HEK293 (cell line): ENCODE measurements around the gene PAX2.

ENCODE experiments used
- GLI2 ChIP-seq: fragments of 450-650 bp; formaldehyde crosslinking; IDR thresholded peaks from 2 replicates; pipeline ENCODE4; 2017; ENCODE audit warnings: missing biosample characterization, missing genetic modification characterization, low read depth, borderline replicate concordance
- GLIS1 ChIP-seq: fragments of 450-650 bp; formaldehyde crosslinking; IDR thresholded peaks from 2 replicates; pipeline ENCODE4 v1.5.1; 2016; ENCODE audit warnings: missing biosample characterization, missing genetic modification characterization
- HOXD13 ChIP-seq: sonication (generic); formaldehyde crosslinking; IDR thresholded peaks from 2 replicates; pipeline ENCODE4 v1.8.0; 2022; ENCODE audit warnings: missing genetic modification reagents, borderline replicate concordance
- SETDB1 ChIP-seq: IDR thresholded peaks from one replicate; pipeline ENCODE4 v1.6.1; 2017; ENCODE audit warnings: mild to moderate bottlenecking, low read length, moderate library complexity, mixed read lengths; ENCODE audit not compliant: insufficient read length
- WT1 ChIP-seq: fragments of 450-650 bp; formaldehyde crosslinking; IDR thresholded peaks from 2 replicates; pipeline ENCODE4 v1.5.1; 2016; ENCODE audit warnings: missing biosample characterization, missing genetic modification characterization
- YY1 ChIP-seq: fragments of 450-650 bp; formaldehyde crosslinking; IDR thresholded peaks from 2 replicates; pipeline ENCODE4 v1.5.1; 2018; ENCODE audit warnings: missing biosample characterization, missing genetic modification characterization
- ZFP3 ChIP-seq: fragments of 450-650 bp; formaldehyde crosslinking; IDR thresholded peaks from 2 replicates; pipeline ENCODE4 v1.5.1; 2016; ENCODE audit warnings: low read depth, missing biosample characterization, missing genetic modification characterization
- ZNF140 ChIP-seq: fragments of 450-650 bp; formaldehyde crosslinking; IDR thresholded peaks from 2 replicates; pipeline ENCODE4 v1.5.1; 2016; ENCODE audit warnings: missing biosample characterization, missing genetic modification characterization
- ZNF16 ChIP-seq: fragments of 450-650 bp; formaldehyde crosslinking; IDR thresholded peaks from 2 replicates; pipeline ENCODE4 v1.5.1; 2016; ENCODE audit warnings: low read depth, missing biosample characterization, missing genetic modification characterization
- ZNF341 ChIP-seq: fragments of 450-650 bp; formaldehyde crosslinking; IDR thresholded peaks from 2 replicates; pipeline ENCODE4; 2016; ENCODE audit warnings: low read depth, missing biosample characterization, missing genetic modification characterization
- ZNF37A ChIP-seq: fragments of 450-650 bp; IDR thresholded peaks from 2 replicates; pipeline ENCODE4 v1.5.1; 2018; ENCODE audit warnings: missing biosample characterization, missing genetic modification characterization
- ZNF391 ChIP-seq: fragments of 450-650 bp; formaldehyde crosslinking; IDR thresholded peaks from 2 replicates; pipeline ENCODE4 v1.5.1; 2016; ENCODE audit warnings: low read depth, missing biosample characterization, missing genetic modification characterization, borderline replicate concordance
- ZNF501 ChIP-seq: fragments of 450-650 bp; formaldehyde crosslinking; IDR thresholded peaks from 2 replicates; pipeline ENCODE4 v1.5.1; 2016; ENCODE audit warnings: missing biosample characterization, missing genetic modification characterization
- ZNF521 ChIP-seq: fragments of 450-650 bp; formaldehyde crosslinking; IDR thresholded peaks from 2 replicates; pipeline ENCODE4 v1.5.1; 2017; ENCODE audit warnings: missing biosample characterization, mild to moderate bottlenecking, missing genetic modification characterization
- ZNF530 ChIP-seq: fragments of 450-650 bp; formaldehyde crosslinking; IDR thresholded peaks from 2 replicates; pipeline ENCODE4 v1.5.1; 2016; ENCODE audit warnings: low read depth, missing biosample characterization, missing genetic modification characterization
- ZNF654 ChIP-seq: fragments of 450-650 bp; formaldehyde crosslinking; IDR thresholded peaks from 2 replicates; pipeline ENCODE4 v1.5.1; 2016; ENCODE audit warnings: low read depth, missing biosample characterization, missing genetic modification characterization
- ZNF776 ChIP-seq: fragments of 450-650 bp; formaldehyde crosslinking; IDR thresholded peaks from 2 replicates; pipeline ENCODE4 v1.5.0; 2017; ENCODE audit warnings: missing biosample characterization, missing genetic modification characterization, borderline replicate concordance
- ZSCAN16 ChIP-seq: fragments of 450-650 bp; formaldehyde crosslinking; IDR thresholded peaks from 2 replicates; pipeline ENCODE4 v1.5.1; 2016; ENCODE audit warnings: missing biosample characterization, missing genetic modification characterization
- TF ChIP-seq, protein P1 (sequence below): fragments of 450-650 bp; formaldehyde crosslinking; IDR thresholded peaks from 2 replicates; pipeline ENCODE4 v1.5.1; 2016; ENCODE audit warnings: missing biosample characterization, missing genetic modification characterization
- TF ChIP-seq, protein P2 (sequence below): fragments of 450-650 bp; formaldehyde crosslinking; IDR thresholded peaks from 2 replicates; pipeline ENCODE4 v1.5.1; 2016; ENCODE audit warnings: missing biosample characterization, missing genetic modification characterization
- TF ChIP-seq, protein P3 (sequence below): fragments of 450-650 bp; formaldehyde crosslinking; conservative IDR thresholded peaks from 2 replicates; pipeline ENCODE4 v1.5.1; 2016; ENCODE audit warnings: low read depth, missing biosample characterization, missing genetic modification characterization
- TF ChIP-seq, protein P4 (sequence below): fragments of 450-650 bp; formaldehyde crosslinking; IDR thresholded peaks from 2 replicates; pipeline ENCODE4 v1.5.1; 2017; ENCODE audit warnings: missing biosample characterization, mild to moderate bottlenecking, missing genetic modification characterization, moderate library complexity
- TF ChIP-seq, protein P5 (sequence below): fragments of 450-650 bp; formaldehyde crosslinking; IDR thresholded peaks from 2 replicates; pipeline ENCODE4 v1.5.1; 2017; ENCODE audit warnings: missing biosample characterization, missing genetic modification characterization
- TF ChIP-seq, protein P6 (sequence below): fragments of 450-650 bp; formaldehyde crosslinking; IDR thresholded peaks from 2 replicates; pipeline ENCODE4 v1.5.1; 2016; ENCODE audit warnings: missing biosample characterization, missing genetic modification characterization

Gene PAX2

DNA sequence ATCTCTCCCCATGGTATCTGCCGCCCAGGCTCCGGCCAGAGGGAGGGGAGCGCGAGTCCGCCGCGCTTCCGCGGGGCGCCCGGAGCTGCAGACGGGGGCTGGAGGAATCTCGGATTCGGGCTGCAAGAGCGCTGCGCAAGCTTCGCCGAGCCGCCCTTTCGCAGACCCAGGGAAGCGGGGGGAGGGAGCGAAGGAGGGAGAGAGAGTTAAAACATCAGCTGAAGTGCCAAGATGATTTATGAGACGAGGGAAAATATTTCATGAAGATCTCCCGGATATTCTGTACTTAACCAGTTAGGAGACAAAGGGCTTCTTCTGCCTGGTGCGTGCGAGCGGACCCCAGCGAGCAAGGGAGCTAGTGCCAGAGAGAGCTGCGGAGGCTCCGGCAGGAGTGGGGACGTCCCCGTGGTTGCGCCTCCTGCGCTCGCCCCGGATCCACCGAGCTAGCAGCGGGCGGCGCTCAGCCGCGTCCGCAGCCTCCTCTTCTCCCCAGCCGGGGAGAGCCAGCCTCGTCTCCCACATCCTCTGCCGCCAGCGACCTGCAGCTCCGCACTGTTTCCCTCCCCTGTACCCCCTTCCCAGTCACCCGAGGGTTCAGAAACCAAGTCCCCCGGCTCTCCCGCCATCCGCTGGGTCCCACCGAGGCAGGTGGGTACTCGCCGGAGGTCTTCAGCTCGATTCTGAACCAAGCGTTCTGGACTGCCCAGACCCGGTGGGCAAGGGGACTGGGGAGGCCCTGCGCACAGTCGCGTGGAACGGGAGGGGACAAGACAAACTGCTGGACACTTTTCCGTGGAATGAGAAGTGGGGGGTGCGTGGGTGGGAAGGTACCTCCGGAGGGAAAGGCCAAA is 1.0 kb upstream of the PAX2 start (continued):
- no peak for TF ChIP-seq ZNF391
- TF ChIP-seq GLIS1 = no peak
- no peak for TF ChIP-seq SETDB1
- no peak for TF ChIP-seq ZSCAN16 (tag by site-specific recombination)
- TF ChIP-seq YY1 (tag by site-specific recombination) = no peak
- TF ChIP-seq, protein P1, sequence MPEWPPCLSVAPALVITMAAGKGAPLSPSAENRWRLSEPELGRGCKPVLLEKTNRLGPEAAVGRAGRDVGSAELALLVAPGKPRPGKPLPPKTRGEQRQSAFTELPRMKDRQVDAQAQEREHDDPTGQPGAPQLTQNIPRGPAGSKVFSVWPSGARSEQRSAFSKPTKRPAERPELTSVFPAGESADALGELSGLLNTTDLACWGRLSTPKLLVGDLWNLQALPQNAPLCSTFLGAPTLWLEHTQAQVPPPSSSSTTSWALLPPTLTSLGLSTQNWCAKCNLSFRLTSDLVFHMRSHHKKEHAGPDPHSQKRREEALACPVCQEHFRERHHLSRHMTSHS (tag by site-specific recombination) = no peak
- TF ChIP-seq ZNF501 (tag by site-specific recombination) = peak; percentile 54
- TF ChIP-seq HOXD13 (CRISPR knock-in tag) = no peak
- peak; percentile 45 for TF ChIP-seq WT1
- TF ChIP-seq ZNF776 (tag by site-specific recombination) = no peak
- peak; percentile 85 for TF ChIP-seq ZNF341 (tag by site-specific recombination)
- TF ChIP-seq, protein P2, sequence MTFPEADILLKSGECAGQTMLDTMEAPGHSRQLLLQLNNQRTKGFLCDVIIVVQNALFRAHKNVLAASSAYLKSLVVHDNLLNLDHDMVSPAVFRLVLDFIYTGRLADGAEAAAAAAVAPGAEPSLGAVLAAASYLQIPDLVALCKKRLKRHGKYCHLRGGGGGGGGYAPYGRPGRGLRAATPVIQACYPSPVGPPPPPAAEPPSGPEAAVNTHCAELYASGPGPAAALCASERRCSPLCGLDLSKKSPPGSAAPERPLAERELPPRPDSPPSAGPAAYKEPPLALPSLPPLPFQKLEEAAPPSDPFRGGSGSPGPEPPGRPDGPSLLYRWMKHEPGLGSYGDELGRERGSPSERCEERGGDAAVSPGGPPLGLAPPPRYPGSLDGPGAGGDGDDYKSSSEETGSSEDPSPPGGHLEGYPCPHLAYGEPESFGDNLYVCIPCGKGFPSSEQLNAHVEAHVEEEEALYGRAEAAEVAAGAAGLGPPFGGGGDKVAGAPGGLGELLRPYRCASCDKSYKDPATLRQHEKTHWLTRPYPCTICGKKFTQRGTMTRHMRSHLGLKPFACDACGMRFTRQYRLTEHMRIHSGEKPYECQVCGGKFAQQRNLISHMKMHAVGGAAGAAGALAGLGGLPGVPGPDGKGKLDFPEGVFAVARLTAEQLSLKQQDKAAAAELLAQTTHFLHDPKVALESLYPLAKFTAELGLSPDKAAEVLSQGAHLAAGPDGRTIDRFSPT = no peak
- TF ChIP-seq ZNF521 (tag by site-specific recombination) = no peak
- TF ChIP-seq, protein P3, sequence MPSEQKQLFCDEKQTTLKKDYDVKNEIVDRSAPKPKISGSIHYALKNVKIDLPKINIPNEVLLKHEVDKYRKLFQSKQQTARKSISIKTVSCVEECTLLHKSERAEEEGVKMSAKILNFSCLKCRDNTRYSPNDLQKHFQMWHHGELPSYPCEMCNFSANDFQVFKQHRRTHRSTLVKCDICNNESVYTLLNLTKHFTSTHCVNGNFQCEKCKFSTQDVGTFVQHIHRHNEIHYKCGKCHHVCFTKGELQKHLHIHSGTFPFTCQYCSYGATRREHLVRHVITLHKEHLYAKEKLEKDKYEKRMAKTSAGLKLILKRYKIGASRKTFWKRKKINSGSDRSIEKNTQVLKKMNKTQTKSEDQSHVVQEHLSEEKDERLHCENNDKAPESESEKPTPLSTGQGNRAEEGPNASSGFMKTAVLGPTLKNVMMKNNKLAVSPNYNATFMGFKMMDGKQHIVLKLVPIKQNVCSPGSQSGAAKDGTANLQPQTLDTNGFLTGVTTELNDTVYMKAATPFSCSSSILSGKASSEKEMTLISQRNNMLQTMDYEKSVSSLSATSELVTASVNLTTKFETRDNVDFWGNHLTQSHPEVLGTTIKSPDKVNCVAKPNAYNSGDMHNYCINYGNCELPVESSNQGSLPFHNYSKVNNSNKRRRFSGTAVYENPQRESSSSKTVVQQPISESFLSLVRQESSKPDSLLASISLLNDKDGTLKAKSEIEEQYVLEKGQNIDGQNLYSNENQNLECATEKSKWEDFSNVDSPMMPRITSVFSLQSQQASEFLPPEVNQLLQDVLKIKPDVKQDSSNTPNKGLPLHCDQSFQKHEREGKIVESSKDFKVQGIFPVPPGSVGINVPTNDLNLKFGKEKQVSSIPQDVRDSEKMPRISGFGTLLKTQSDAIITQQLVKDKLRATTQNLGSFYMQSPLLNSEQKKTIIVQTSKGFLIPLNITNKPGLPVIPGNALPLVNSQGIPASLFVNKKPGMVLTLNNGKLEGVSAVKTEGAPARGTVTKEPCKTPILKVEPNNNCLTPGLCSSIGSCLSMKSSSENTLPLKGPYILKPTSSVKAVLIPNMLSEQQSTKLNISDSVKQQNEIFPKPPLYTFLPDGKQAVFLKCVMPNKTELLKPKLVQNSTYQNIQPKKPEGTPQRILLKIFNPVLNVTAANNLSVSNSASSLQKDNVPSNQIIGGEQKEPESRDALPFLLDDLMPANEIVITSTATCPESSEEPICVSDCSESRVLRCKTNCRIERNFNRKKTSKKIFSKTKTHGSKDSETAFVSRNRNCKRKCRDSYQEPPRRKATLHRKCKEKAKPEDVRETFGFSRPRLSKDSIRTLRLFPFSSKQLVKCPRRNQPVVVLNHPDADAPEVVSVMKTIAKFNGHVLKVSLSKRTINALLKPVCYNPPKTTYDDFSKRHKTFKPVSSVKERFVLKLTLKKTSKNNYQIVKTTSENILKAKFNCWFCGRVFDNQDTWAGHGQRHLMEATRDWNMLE (tag by site-specific recombination) = no peak
- TF ChIP-seq, protein P4, sequence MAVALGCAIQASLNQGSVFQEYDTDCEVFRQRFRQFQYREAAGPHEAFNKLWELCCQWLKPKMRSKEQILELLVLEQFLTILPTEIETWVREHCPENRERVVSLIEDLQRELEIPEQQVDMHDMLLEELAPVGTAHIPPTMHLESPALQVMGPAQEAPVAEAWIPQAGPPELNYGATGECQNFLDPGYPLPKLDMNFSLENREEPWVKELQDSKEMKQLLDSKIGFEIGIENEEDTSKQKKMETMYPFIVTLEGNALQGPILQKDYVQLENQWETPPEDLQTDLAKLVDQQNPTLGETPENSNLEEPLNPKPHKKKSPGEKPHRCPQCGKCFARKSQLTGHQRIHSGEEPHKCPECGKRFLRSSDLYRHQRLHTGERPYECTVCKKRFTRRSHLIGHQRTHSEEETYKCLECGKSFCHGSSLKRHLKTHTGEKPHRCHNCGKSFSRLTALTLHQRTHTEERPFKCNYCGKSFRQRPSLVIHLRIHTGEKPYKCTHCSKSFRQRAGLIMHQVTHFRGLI (tag by site-specific recombination) = no peak
- no peak for TF ChIP-seq ZNF530 (tag by site-specific recombination)
- no peak for TF ChIP-seq GLI2
- TF ChIP-seq, protein P5, sequence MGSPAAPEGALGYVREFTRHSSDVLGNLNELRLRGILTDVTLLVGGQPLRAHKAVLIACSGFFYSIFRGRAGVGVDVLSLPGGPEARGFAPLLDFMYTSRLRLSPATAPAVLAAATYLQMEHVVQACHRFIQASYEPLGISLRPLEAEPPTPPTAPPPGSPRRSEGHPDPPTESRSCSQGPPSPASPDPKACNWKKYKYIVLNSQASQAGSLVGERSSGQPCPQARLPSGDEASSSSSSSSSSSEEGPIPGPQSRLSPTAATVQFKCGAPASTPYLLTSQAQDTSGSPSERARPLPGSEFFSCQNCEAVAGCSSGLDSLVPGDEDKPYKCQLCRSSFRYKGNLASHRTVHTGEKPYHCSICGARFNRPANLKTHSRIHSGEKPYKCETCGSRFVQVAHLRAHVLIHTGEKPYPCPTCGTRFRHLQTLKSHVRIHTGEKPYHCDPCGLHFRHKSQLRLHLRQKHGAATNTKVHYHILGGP (tag by site-specific recombination) = no peak
- TF ChIP-seq, protein P6, sequence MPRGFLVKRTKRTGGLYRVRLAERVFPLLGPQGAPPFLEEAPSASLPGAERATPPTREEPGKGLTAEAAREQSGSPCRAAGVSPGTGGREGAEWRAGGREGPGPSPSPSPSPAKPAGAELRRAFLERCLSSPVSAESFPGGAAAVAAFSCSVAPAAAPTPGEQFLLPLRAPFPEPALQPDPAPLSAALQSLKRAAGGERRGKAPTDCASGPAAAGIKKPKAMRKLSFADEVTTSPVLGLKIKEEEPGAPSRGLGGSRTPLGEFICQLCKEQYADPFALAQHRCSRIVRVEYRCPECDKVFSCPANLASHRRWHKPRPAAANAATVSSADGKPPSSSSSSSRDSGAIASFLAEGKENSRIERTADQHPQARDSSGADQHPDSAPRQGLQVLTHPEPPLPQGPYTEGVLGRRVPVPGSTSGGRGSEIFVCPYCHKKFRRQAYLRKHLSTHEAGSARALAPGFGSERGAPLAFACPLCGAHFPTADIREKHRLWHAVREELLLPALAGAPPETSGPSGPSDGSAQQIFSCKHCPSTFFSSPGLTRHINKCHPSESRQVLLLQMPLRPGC = no peak
- peak; percentile 71 for TF ChIP-seq ZNF37A (tag by site-specific recombination)
- no peak for TF ChIP-seq ZNF140 (tag by site-specific recombination)
- TF ChIP-seq ZFP3 (tag by site-specific recombination) = no peak
- no peak for TF ChIP-seq ZNF654 (tag by site-specific recombination)
- TF ChIP-seq ZNF16 (tag by site-specific recombination) = 0 out of 2 replicates have a peak, but pooled peaks have one; percentile 23
